Hepatocyte (in vitro differentiated cells): Measurements from ENCODE around the gene TRPM7.

Source experiments
- EZH2 ChIP-seq: fragments of 200-600 bp; sonication (generic); IDR thresholded peaks from 2 replicates; pipeline ENCODE4 v1.6.1; 2016; ENCODE audit warnings: antibody characterized with exemption, mild to moderate bottlenecking, borderline replicate concordance
- EZH2phosphoT487 ChIP-seq: fragments of 200-600 bp; sonication (generic); IDR thresholded peaks from one replicate; pipeline ENCODE4 v1.6.1; 2018; ENCODE audit warnings: antibody characterized with exemption, mild to moderate bottlenecking, low read depth, moderate library complexity; ENCODE audit not compliant: unreplicated experiment, severe bottlenecking
- TF ChIP-seq, protein P1 (sequence below): fragments of 200-600 bp; sonication (generic); IDR thresholded peaks from 2 replicates; pipeline ENCODE4 v1.5.1; 2016; ENCODE audit warnings: antibody characterized with exemption, mild to moderate bottlenecking; ENCODE audit not compliant: poor library complexity

DNA sequence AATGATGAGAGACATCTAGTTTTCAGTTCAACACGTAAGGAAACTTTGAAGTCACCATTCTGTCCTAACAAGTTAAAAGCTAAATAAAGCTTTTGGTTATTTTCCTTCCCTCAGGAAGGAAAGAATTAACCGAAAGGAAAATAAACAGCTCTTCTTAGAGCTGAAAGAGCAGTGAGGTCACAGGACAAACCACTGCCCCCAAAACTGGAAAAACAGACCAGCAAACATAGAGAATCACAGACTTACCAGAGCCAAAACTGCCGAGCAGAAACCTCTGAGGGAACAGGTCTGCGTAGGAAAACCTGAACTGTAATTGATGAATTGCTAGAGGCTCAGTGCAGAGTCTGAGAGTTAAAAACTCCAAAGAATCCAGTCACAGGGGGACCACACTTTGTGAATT, 154.8 kb downstream of the TRPM7 start:
- TF ChIP-seq, protein P1, sequence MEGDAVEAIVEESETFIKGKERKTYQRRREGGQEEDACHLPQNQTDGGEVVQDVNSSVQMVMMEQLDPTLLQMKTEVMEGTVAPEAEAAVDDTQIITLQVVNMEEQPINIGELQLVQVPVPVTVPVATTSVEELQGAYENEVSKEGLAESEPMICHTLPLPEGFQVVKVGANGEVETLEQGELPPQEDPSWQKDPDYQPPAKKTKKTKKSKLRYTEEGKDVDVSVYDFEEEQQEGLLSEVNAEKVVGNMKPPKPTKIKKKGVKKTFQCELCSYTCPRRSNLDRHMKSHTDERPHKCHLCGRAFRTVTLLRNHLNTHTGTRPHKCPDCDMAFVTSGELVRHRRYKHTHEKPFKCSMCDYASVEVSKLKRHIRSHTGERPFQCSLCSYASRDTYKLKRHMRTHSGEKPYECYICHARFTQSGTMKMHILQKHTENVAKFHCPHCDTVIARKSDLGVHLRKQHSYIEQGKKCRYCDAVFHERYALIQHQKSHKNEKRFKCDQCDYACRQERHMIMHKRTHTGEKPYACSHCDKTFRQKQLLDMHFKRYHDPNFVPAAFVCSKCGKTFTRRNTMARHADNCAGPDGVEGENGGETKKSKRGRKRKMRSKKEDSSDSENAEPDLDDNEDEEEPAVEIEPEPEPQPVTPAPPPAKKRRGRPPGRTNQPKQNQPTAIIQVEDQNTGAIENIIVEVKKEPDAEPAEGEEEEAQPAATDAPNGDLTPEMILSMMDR = no peak
- TF ChIP-seq EZH2 = no peak
- TF ChIP-seq EZH2phosphoT487 = no peak
